B cell (primary cell): ENCODE measurements around the gene SLC39A13. TPM values are rescaled to one million over a fixed set of nuclear protein-coding genes. Genes with fewer than 3 reads are reported as not detected.

Source experiments
- ATAC-seq: fragments of 200-7000 bp; cut with Tn5 transposase; one replicate; pipeline ENCODE4 v1.10.0; 2021; ENCODE audit warnings: low read depth, mild to moderate bottlenecking, moderate number of reproducible peaks, moderate library complexity
- CTCF ChIA-PET: fragments of 350-600 bp; sonication (Branson Sonifier 250); formaldehyde crosslinking; loops from one replicate; lab custom pipeline; 2021; ENCODE audit warnings: antibody characterized with exemption, inconsistent platforms; lab: Charles Lee
- POLR2A ChIA-PET: fragments of 350-600 bp; sonication (Branson Sonifier 250); formaldehyde crosslinking; loops from one replicate; lab custom pipeline; 2021; ENCODE audit warnings: antibody characterized with exemption; lab: Charles Lee
- DNase-seq: peaks from one replicate; pipeline ENCODE4 v3.0.0; 2013
- H2AFZ ChIP-seq: 2 replicates; pipeline ENCODE4 v1.6.1; 2012; ENCODE audit warnings: mild to moderate bottlenecking, low read depth, low read length; ENCODE audit not compliant: insufficient read depth, poor library complexity, severe bottlenecking
- H3K27ac ChIP-seq, 2 donors: 1 replicate in 1 of 2; 2 replicates in 1 of 2; pipeline ENCODE4 v1.5.1; 2012 to 2013; ENCODE audit warnings: low read length in 2 of 2, mild to moderate bottlenecking in 2 of 2, moderate library complexity in 1 of 2
- H3K27me3 ChIP-seq, 4 experiments: fragments of 200-600 bp in 1 of 4; sonication (generic) in 1 of 4; replicated peaks in 1 of 4; 1 replicate in 2 of 4; 2 replicates in 2 of 4; pipeline versions ENCODE4 v1.6.1 to v1.7.0; 2013 to 2016; ENCODE audit warnings: low read length in 3 of 4, mild to moderate bottlenecking in 2 of 4, mixed read lengths in 1 of 4, moderate library complexity in 1 of 4; ENCODE audit not compliant: insufficient read depth in 4 of 4, control insufficient read depth in 3 of 4; ENCODE audit errors: control extremely low read depth in 1 of 4
- H3K36me3 ChIP-seq, 2 experiments: replicated peaks in 1 of 2; 1 replicate in 1 of 2; 2 replicates in 1 of 2; pipeline versions ENCODE4 v1.6.1 to v1.7.1; 2013; ENCODE audit warnings: low read length in 1 of 2; ENCODE audit not compliant: insufficient read depth in 2 of 2, control insufficient read depth in 1 of 2; ENCODE audit errors: control extremely low read depth in 1 of 2, extremely low read depth in 1 of 2
- H3K4me1 ChIP-seq, 2 donors: fragments of 200-600 bp in 1 of 2; sonication (generic) in 1 of 2; 1 replicate in 1 of 2; 2 replicates in 1 of 2; pipeline versions ENCODE4 v1.5.1 to v1.6.1; 2013 to 2017; ENCODE audit warnings: low read length in 2 of 2; ENCODE audit not compliant: control insufficient read depth in 2 of 2, insufficient read depth in 2 of 2
- H3K4me2 ChIP-seq: replicated peaks from 2 replicates; pipeline ENCODE3; 2012; ENCODE audit warnings: mild to moderate bottlenecking, low read depth, low read length; ENCODE audit not compliant: poor library complexity, severe bottlenecking
- H3K4me3 ChIP-seq, 5 experiments: fragments of 200-600 bp in 1 of 5; sonication (generic) in 1 of 5; 1 replicate in 3 of 5; 2 replicates in 2 of 5; pipeline versions ENCODE4 v1.5.1 to v1.7.0; 2011 to 2016; ENCODE audit warnings: low read length in 4 of 5, mild to moderate bottlenecking in 4 of 5, low read depth in 2 of 5, control low read depth in 1 of 5, moderate library complexity in 1 of 5; ENCODE audit not compliant: insufficient read depth in 1 of 5; ENCODE audit errors: control extremely low read depth in 1 of 5, extremely low read depth in 1 of 5
- H3K79me2 ChIP-seq: fragments of 200-600 bp; sonication (generic); one replicate; pipeline ENCODE4 v1.6.0; 2016; ENCODE audit warnings: low read length; ENCODE audit not compliant: control insufficient read depth, insufficient read depth
- H3K9ac ChIP-seq: fragments of 200-600 bp; sonication (generic); 2 replicates; pipeline ENCODE4 v1.6.1; 2017; ENCODE audit warnings: mild to moderate bottlenecking, low read length, moderate library complexity
- H3K9me3 ChIP-seq, 3 donors: one replicate each; pipeline versions ENCODE4 v1.6.1 to v1.7.1; 2013; ENCODE audit warnings: low read length in 2 of 3; ENCODE audit not compliant: control insufficient read depth in 2 of 3, insufficient read depth in 1 of 3; ENCODE audit errors: control extremely low read depth in 1 of 3
- H4K20me1 ChIP-seq: 2 replicates; pipeline ENCODE4 v1.6.0; 2012; ENCODE audit warnings: mild to moderate bottlenecking, low read length; ENCODE audit not compliant: insufficient read depth, control insufficient read depth, poor library complexity, severe bottlenecking
- H3K27ac Mint-ChIP-seq: one replicate; pipeline ENCODE4 v1.8.0; 2021; ENCODE audit warnings: mixed read lengths
- H3K27me3 Mint-ChIP-seq: one replicate; pipeline ENCODE4 v1.8.0; 2021; ENCODE audit warnings: mixed read lengths
- H3K4me1 Mint-ChIP-seq: one replicate; pipeline ENCODE4 v1.8.0; 2021; ENCODE audit warnings: mixed read lengths
- H3K4me3 Mint-ChIP-seq: one replicate; pipeline ENCODE4 v1.8.0; 2021; ENCODE audit warnings: mixed read lengths
- H3K9me3 Mint-ChIP-seq: one replicate; pipeline ENCODE4 v1.8.0; 2022; ENCODE audit warnings: mixed read lengths; ENCODE audit not compliant: insufficient read depth
- EZH2 ChIP-seq: IDR thresholded peaks from 2 replicates; pipeline ENCODE4 v1.6.1; 2012; ENCODE audit warnings: borderline replicate concordance, low read depth, mild to moderate bottlenecking, moderate library complexity, low read length; ENCODE audit not compliant: insufficient read depth, poor library complexity, severe bottlenecking
- WGBS: methylation state at CpG from one replicate; pipeline ENCODE4 v1.1.5; 2013; ENCODE audit warnings: missing lambda C conversion rate; ENCODE audit not compliant: insufficient coverage; 5-methylcytosine and 5-hydroxymethylcytosine counted together
- intact Hi-C: fragments of 100-400 bp; cut with micrococcal nuclease; formaldehyde crosslinking; loops from one replicate; pipeline ENCODE4 v1.10.0; 2022
- polyA plus RNA-seq: library from polyadenylated mRNA; depleted of rRNA; stranded (reverse); fragments of >200 nt; gene quantifications from 2 replicates; pipeline ENCODE4 v1.2.3, GENCODE V29; 2012
- total RNA-seq, 2 donors: library from RNA; stranded (reverse); fragments of 120-200 nt in 1 of 2; gene quantifications; 1 replicate in 1 of 2; 2 replicates in 1 of 2; pipeline versions ENCODE4 v1.2.3 to v1.2.4, GENCODE V29; 2013 to 2022
- TF ChIP-seq, protein P1 (sequence below): fragments of 200-600 bp; IDR thresholded peaks from one replicate; pipeline ENCODE4 v1.8.0; 2022; ENCODE audit warnings: antibody characterized with exemption, mild to moderate bottlenecking

SLC39A13 gene
- total and polyA plus RNA-seq, 2 donors (not counting 1 experiment from before 2014, with no cell fraction given), result 33.0 to 55.7 TPM

DNA sequence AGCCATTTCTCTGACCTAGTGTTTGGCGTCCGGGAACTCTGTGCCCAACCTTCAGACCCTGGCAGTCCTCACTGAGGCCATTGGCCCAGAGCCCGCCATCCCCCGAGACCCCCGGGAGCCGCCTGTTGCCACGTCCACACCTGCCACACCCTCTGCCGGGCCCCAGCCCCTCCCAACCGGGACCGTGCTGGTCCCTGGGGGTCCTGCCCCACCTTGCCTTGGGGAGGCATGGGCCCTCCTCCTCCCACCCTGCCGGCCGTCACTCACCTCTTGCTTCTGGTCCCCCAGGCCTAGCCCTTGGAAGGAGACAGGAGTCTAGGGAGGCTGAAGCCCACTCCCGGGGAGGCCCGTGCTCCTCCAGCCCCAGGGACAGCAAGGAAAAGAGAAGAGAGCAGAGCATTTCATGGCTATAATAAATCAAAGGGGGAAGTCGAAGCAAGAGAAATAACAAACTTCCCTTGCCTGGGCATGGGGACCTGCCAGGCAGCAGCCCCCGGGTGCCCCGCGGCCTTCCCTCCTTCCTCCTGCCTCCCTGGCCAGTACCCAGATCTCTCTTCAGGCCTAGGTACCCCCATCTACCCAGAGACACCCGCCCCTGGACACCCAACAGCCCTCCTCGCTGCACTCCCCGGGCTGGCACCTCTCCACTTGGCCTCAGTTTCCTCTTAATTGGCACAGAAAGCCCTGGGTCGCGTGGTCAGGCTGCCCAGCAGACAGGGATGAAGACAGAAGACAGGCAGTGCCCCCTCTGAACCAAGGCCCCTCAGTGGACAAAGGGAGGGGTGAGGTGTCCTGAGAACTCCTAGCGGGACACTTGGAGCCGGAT is 13.0 kb upstream of the SLC39A13 start:
- intact Hi-C loops, result no loop called here
- Mint-ChIP-seq H3K9me3 (no peaks in the 10 kb centered on the region), H3K4me3 (peak overlapping the region; percentile 85), H3K4me1 (peaks cover 67% of the 10 kb centered on the region), H3K27me3 (no peaks in the 10 kb centered on the region), H3K27ac (peak overlapping the region; percentile 98)
- Histone ChIP-seq H3K27ac (peak overlapping the region; percentile 95 to 97), H3K9ac (peak overlapping the region; percentile 66), H3K4me1 (peaks cover 58 to 80% of the 10 kb centered on the region in 2 donors), H4K20me1 (no peaks in the 10 kb centered on the region), H2AFZ (peak overlapping the region; percentile 88), H3K36me3 (no peaks in the 10 kb centered on the region), H3K4me3 (peak overlapping the region; percentile 2 to 55 (median 45)), H3K4me2 (peak overlapping the region; percentile 81), H3K27me3 (no peaks in the 10 kb centered on the region), H3K9me3 (no peaks in the 10 kb centered on the region), H3K79me2 (peaks cover 31% of the 10 kb centered on the region)
- POLR2A ChIA-PET, result interaction anchor here (0.5 to 4.1 kb wide), 4 partner anchors 15 to 184 kb away, joined by 4 to 39 read pairs (median 4); partner anchors contain the start of gene SPI1
- DNase-seq (no peak), ATAC-seq (peak; percentile 11)
- no peak for TF ChIP-seq EZH2
- TF ChIP-seq, protein P1, sequence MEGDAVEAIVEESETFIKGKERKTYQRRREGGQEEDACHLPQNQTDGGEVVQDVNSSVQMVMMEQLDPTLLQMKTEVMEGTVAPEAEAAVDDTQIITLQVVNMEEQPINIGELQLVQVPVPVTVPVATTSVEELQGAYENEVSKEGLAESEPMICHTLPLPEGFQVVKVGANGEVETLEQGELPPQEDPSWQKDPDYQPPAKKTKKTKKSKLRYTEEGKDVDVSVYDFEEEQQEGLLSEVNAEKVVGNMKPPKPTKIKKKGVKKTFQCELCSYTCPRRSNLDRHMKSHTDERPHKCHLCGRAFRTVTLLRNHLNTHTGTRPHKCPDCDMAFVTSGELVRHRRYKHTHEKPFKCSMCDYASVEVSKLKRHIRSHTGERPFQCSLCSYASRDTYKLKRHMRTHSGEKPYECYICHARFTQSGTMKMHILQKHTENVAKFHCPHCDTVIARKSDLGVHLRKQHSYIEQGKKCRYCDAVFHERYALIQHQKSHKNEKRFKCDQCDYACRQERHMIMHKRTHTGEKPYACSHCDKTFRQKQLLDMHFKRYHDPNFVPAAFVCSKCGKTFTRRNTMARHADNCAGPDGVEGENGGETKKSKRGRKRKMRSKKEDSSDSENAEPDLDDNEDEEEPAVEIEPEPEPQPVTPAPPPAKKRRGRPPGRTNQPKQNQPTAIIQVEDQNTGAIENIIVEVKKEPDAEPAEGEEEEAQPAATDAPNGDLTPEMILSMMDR, result no peak
- WGBS, result 22% methylated on average over 19 of the region's 25 CpGs
- CTCF ChIA-PET, result interaction anchor here (1.2 to 19.1 kb wide), 4 partner anchors 12 to 146 kb away, joined by 3 to 345 read pairs (median 40); partner anchors contain the start of gene ACP2

DNA sequence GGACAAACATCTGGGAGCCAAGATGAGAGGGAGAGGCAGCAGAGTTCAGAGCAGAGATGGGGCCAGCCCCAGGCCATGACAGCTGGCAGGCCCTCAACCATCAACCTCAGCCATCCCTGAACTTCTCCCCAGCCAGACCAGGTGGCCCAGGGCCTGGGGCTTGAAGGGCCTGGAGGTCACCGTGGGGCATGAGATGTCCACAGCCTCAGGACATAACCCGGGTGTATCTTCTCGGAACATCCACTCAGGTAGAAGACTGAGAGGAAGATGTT is 12.4 kb upstream of the SLC39A13 start:
- peak overlapping the region; percentile 66 for H3K9ac ChIP-seq
- intact Hi-C loops, result no loop called here
- peaks cover 64 to 80% of the 10 kb centered on the region in 2 donors for H3K4me1 ChIP-seq
- DNase-seq, result no peak
- H3K27me3 Mint-ChIP-seq, result no peaks in the 10 kb centered on the region
- WGBS, result no CpG with 5 or more reads among the region's 3 CpGs
- H3K27ac Mint-ChIP-seq, result peak overlapping the region; percentile 98
- peak overlapping the region; percentile 81 for H3K4me2 ChIP-seq
- POLR2A ChIA-PET, result no interaction called here
- no peaks in the 10 kb centered on the region for H3K27me3 ChIP-seq
- peak overlapping the region; percentile 88 for H2AFZ ChIP-seq
- no peak for ATAC-seq
- CTCF ChIA-PET, result interaction anchor here (1.0 to 19.1 kb wide), 2 partner anchors 11 to 24 kb away, joined by 3 to 345 read pairs; no protein-coding TSS in a partner anchor
- H3K9me3 ChIP-seq, result no peaks in the 10 kb centered on the region
- H3K36me3 ChIP-seq, result no peaks in the 10 kb centered on the region
- TF ChIP-seq EZH2, result no peak
- TF ChIP-seq, protein P1, result no peak
- H4K20me1 ChIP-seq, result no peaks in the 10 kb centered on the region
- peak overlapping the region; percentile 95 to 97 for H3K27ac ChIP-seq
- H3K4me3 ChIP-seq, result peak overlapping the region in 1 of 5 experiments; percentile 55
- H3K79me2 ChIP-seq, result peaks cover 31% of the 10 kb centered on the region
- peaks cover 68% of the 10 kb centered on the region for H3K4me1 Mint-ChIP-seq
- peak overlapping the region; percentile 85 for H3K4me3 Mint-ChIP-seq
- no peaks in the 10 kb centered on the region for H3K9me3 Mint-ChIP-seq
